ENCODE data around the gene PHAF1. TPM values are rescaled to one million over a fixed set of nuclear protein-coding genes. Genes with fewer than 3 reads are reported as not detected.

PHAF1 gene
- total RNA-seq, 1 experiment from 2014 or later, result 34.4 TPM

DNA sequence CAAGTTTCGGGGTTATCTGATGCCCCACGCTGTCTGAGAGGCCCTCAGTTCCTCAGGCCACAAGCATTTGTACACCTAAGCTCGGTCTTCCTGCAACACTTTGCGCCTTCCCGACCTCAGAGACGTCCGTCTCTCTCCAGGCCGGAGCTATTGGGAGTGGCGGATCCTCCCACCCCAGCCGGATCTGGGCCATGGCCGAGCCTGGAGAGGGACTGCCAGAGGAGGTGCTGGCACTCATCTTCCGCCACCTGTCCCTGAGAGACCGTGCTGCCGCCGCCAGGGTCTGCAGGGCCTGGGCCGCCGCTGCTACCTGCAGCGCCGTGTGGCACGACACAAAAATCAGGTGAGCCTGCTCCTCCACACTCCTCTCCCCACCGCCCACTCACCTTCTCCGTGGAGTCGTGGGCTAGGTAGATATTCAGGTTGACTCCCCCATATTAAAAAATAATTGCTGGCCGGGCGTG, 51.9 kb downstream of the PHAF1 start:
- DNase-seq, result no peak
- ChIA-PET POLR2A (no interaction called here), CTCF (interaction anchor here (3.6 kb wide), 1 partner anchor 8 kb away, joined by 43 read pairs; the partner anchor contains the start of gene NOL3)
- Histone ChIP-seq H3K4me3 (ENCODE audit: low read depth, low read length) (no peak overlapping the region), H3K36me3 (ENCODE audit: control insufficient read depth, insufficient read depth, low read length) (no peaks in the 10 kb centered on the region), H3K4me1 (0 out of 2 replicates have a peak, but pooled peaks cover 4% of the 10 kb centered on the region), H3K27me3 (replicated peaks; ENCODE audit: control insufficient read depth, insufficient read depth, low read length) (no peaks in the 10 kb centered on the region), H3K9me3 (no peaks in the 10 kb centered on the region)
- H3K4me1 Mint-ChIP-seq (ENCODE audit: low read depth, unreplicated experiment), result peaks cover 6% of the 10 kb centered on the region
- H3K4me3 Mint-ChIP-seq (ENCODE audit: unreplicated experiment), result peak overlapping the region; percentile 45
- H3K27ac Mint-ChIP-seq (ENCODE audit: unreplicated experiment), result no peak overlapping the region
- peaks cover 19% of the 10 kb centered on the region for H3K36me3 Mint-ChIP-seq (ENCODE audit: insufficient read depth, unreplicated experiment)
- BruUV-seq (replicated peaks), result no TSS peak
- intact Hi-C loops (cut with micrococcal nuclease; ENCODE audit: unreplicated experiment), result loop anchor here (1.0 to 2.0 kb wide), 2 partner anchors 9 to 143 kb away; partner anchors contain the start of gene NOL3
- H3K27me3 Mint-ChIP-seq (ENCODE audit: insufficient read depth, unreplicated experiment), result no peaks in the 10 kb centered on the region
- TF ChIP-seq, protein P1, sequence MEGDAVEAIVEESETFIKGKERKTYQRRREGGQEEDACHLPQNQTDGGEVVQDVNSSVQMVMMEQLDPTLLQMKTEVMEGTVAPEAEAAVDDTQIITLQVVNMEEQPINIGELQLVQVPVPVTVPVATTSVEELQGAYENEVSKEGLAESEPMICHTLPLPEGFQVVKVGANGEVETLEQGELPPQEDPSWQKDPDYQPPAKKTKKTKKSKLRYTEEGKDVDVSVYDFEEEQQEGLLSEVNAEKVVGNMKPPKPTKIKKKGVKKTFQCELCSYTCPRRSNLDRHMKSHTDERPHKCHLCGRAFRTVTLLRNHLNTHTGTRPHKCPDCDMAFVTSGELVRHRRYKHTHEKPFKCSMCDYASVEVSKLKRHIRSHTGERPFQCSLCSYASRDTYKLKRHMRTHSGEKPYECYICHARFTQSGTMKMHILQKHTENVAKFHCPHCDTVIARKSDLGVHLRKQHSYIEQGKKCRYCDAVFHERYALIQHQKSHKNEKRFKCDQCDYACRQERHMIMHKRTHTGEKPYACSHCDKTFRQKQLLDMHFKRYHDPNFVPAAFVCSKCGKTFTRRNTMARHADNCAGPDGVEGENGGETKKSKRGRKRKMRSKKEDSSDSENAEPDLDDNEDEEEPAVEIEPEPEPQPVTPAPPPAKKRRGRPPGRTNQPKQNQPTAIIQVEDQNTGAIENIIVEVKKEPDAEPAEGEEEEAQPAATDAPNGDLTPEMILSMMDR (IDR thresholded peaks at IDR 0.05; ENCODE audit: insufficient read depth in 1 of 2, low read depth in 1 of 2, low read length in 1 of 2, severe bottlenecking in 1 of 2, unreplicated experiment in 1 of 2), result no peak
- H3K9me3 Mint-ChIP-seq (ENCODE audit: unreplicated experiment), result no peaks in the 10 kb centered on the region

DNA sequence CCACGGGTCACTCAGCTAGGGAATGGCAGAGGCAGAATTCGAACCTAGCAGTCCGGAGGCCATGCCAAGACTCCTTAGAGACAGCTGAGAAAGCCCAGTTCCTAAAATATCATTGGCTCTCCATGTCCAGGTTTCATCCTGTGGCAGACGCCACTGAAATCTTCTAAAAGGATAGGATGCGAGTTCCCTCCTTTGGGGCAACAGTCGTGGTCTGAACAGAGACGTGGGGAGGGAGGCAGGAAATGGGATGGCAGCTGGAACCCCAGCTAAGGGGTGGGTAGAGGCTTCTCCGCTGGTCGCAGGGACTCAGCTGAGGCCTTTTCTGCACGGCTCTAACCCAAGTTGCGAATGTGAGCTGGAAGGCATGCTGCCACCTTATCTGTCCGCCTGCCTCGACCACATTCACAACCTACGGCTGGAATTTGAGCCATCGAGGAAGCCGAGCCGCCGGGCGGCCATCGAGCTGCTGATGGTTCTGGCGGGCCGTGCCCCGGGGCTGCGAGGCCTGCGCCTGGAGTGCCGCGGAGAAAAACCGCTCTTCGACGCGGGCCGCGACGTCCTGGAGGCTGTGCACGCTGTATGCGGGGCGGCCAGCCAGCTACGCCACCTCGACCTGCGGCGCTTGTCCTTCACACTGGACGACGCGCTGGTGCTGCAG, 52.9 kb downstream of the PHAF1 start:
- Histone ChIP-seq H3K9me3 (no peaks in the 10 kb centered on the region), H3K27me3 (replicated peaks; ENCODE audit: control insufficient read depth, insufficient read depth, low read length) (no peaks in the 10 kb centered on the region), H3K4me3 (ENCODE audit: low read depth, low read length) (no peak overlapping the region), H3K4me1 (0 out of 2 replicates have a peak, but pooled peaks cover 4% of the 10 kb centered on the region), H3K36me3 (ENCODE audit: control insufficient read depth, insufficient read depth, low read length) (no peaks in the 10 kb centered on the region)
- H3K27ac Mint-ChIP-seq (ENCODE audit: unreplicated experiment), result no peak overlapping the region
- H3K36me3 Mint-ChIP-seq (ENCODE audit: insufficient read depth, unreplicated experiment), result peaks cover 19% of the 10 kb centered on the region
- TF ChIP-seq, protein P1 (IDR thresholded peaks at IDR 0.05; ENCODE audit: insufficient read depth in 1 of 2, low read depth in 1 of 2, low read length in 1 of 2, severe bottlenecking in 1 of 2, unreplicated experiment in 1 of 2), result no peak
- CTCF ChIA-PET, result interaction anchor here (0.6 kb wide), 1 partner anchor 36 kb away, joined by 3 read pairs; the partner anchor contains the start of gene ELMO3
- peaks cover 6% of the 10 kb centered on the region for H3K4me1 Mint-ChIP-seq (ENCODE audit: low read depth, unreplicated experiment)
- no peaks in the 10 kb centered on the region for H3K27me3 Mint-ChIP-seq (ENCODE audit: insufficient read depth, unreplicated experiment)
- POLR2A ChIA-PET, result interaction anchor here (0.5 to 0.6 kb wide), 2 partner anchors 84 to 284 kb away, joined by 6 to 9 read pairs; no protein-coding TSS in a partner anchor
- H3K9me3 Mint-ChIP-seq (ENCODE audit: unreplicated experiment), result no peaks in the 10 kb centered on the region
- BruUV-seq (replicated peaks), result no TSS peak
- no peak for DNase-seq
- no peak overlapping the region for H3K4me3 Mint-ChIP-seq (ENCODE audit: unreplicated experiment)
- intact Hi-C loops (cut with micrococcal nuclease; ENCODE audit: unreplicated experiment), result no loop called here

DNA sequence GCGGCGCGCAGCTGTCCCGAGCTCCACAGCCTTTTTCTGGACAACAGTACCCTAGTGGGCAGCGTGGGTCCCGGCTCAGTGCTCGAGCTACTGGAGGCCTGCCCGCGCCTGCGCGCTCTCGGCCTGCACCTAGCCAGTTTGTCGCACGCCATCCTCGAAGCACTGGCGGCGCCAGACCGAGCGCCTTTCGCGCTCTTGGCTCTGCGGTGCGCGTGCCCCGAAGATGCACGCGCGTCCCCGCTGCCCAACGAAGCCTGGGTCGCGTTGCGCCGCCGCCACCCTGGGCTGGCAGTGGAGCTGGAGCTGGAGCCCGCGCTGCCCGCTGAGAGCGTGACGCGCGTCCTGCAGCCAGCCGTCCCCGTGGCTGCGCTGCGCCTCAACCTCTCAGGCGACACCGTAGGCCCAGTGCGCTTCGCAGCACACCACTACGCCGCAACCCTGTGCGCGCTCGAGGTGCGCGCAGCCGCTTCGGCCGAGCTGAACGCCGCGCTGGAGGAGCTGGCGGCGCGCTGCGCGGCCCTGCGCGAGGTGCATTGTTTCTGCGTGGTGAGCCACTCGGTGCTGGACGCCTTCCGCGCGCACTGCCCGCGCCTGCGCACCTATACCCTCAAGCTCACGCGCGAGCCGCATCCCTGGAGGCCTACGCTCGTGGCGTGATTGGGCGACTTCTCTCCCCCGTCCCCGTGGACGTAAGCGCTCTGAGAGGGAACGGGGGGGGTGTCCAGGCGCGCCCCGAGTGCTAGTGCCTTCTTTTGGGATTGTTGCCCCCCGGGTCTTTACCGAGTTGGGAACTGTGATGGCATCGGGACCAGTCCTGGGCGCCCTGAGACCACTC, 53.6 kb downstream of the PHAF1 start:
- H3K9me3 Mint-ChIP-seq (ENCODE audit: unreplicated experiment), result no peaks in the 10 kb centered on the region
- POLR2A ChIA-PET, result interaction anchor here (0.5 to 0.6 kb wide), 2 partner anchors 83 to 285 kb away, joined by 6 to 9 read pairs; no protein-coding TSS in a partner anchor
- Histone ChIP-seq H3K9me3 (no peaks in the 10 kb centered on the region), H3K27me3 (replicated peaks; ENCODE audit: control insufficient read depth, insufficient read depth, low read length) (no peaks in the 10 kb centered on the region), H3K4me1 (0 out of 2 replicates have a peak, but pooled peaks cover 4% of the 10 kb centered on the region), H3K4me3 (ENCODE audit: low read depth, low read length) (no peak overlapping the region), H3K36me3 (ENCODE audit: control insufficient read depth, insufficient read depth, low read length) (no peaks in the 10 kb centered on the region)
- H3K27ac Mint-ChIP-seq (ENCODE audit: unreplicated experiment), result no peak overlapping the region
- no peaks in the 10 kb centered on the region for H3K27me3 Mint-ChIP-seq (ENCODE audit: insufficient read depth, unreplicated experiment)
- TF ChIP-seq, protein P1 (IDR thresholded peaks at IDR 0.05; ENCODE audit: insufficient read depth in 1 of 2, low read depth in 1 of 2, low read length in 1 of 2, severe bottlenecking in 1 of 2, unreplicated experiment in 1 of 2), result no peak
- H3K4me1 Mint-ChIP-seq (ENCODE audit: low read depth, unreplicated experiment), result peaks cover 9% of the 10 kb centered on the region
- CTCF ChIA-PET, result interaction anchor here (0.6 kb wide), 1 partner anchor 36 kb away, joined by 3 read pairs; the partner anchor contains the start of gene ELMO3
- no peak overlapping the region for H3K4me3 Mint-ChIP-seq (ENCODE audit: unreplicated experiment)
- no peak for DNase-seq
- BruUV-seq (replicated peaks), result no TSS peak
- intact Hi-C loops (cut with micrococcal nuclease; ENCODE audit: unreplicated experiment), result no loop called here
- H3K36me3 Mint-ChIP-seq (ENCODE audit: insufficient read depth, unreplicated experiment), result peaks cover 19% of the 10 kb centered on the region

Measured in Caco-2 (cell line).